Neural progenitor cell (in vitro differentiated cells): Measurements from ENCODE around the gene MAP3K1. TPM values are rescaled to one million over a fixed set of nuclear protein-coding genes. Genes with fewer than 3 reads are reported as not detected.
A peak's percentile ranks its signal among the peaks of the same experiment; 100 is the strongest.
"Not testable (repeated sequence)": the region's sequence is repeated elsewhere in the genome, so short reads cannot be mapped to it uniquely, and the experiment has no call there.

Source experiments
- DNase-seq: peaks from one replicate; pipeline ENCODE4 v3.0.0-alpha.2; 2016; ENCODE audit warnings: low spot score
- H2AFZ ChIP-seq: fragments of 200-600 bp; sonication (generic); replicated peaks from 2 replicates; pipeline ENCODE4 v1.6.1; 2016; ENCODE audit warnings: antibody characterized with exemption
- H3F3A ChIP-seq: fragments of 200-600 bp; sonication (generic); 2 replicates; pipeline ENCODE4 v1.6.1; 2016; ENCODE audit warnings: antibody characterized with exemption, low read depth
- H3K27ac ChIP-seq: fragments of 200-600 bp; sonication (generic); 2 replicates; pipeline ENCODE4 v1.5.1; 2016; ENCODE audit warnings: mild to moderate bottlenecking
- H3K27me3 ChIP-seq: fragments of 200-600 bp; sonication (generic); 2 replicates; pipeline ENCODE4 v1.6.1; 2016; ENCODE audit warnings: mild to moderate bottlenecking, moderate library complexity
- H3K36me3 ChIP-seq: fragments of 200-600 bp; sonication (generic); 2 replicates; pipeline ENCODE4 v1.5.1; 2016
- H3K4me1 ChIP-seq: fragments of 200-600 bp; sonication (generic); 2 replicates; pipeline ENCODE4 v1.6.1; 2016; ENCODE audit warnings: mixed run types
- H3K4me2 ChIP-seq: fragments of 200-600 bp; sonication (generic); 2 replicates; pipeline ENCODE4 v1.6.1; 2016
- H3K4me3 ChIP-seq: fragments of 200-600 bp; sonication (generic); 2 replicates; pipeline ENCODE4 v1.5.1; 2016
- H3K79me2 ChIP-seq: fragments of 200-600 bp; sonication (generic); 2 replicates; pipeline ENCODE4 v1.6.1; 2016; ENCODE audit warnings: low read depth
- H3K9ac ChIP-seq: fragments of 200-600 bp; sonication (generic); 2 replicates; pipeline ENCODE4 v1.6.1; 2016
- H3K9me3 ChIP-seq: fragments of 200-600 bp; sonication (generic); 2 replicates; pipeline ENCODE4 v1.5.1; 2016; ENCODE audit warnings: low read depth
- H4K20me1 ChIP-seq: fragments of 200-600 bp; sonication (generic); 2 replicates; pipeline ENCODE4 v1.6.1; 2016; ENCODE audit warnings: low read depth
- H3K27ac Mint-ChIP-seq: 3 replicates; pipeline ENCODE4 v1.8.0; 2021; ENCODE audit warnings: mixed read lengths
- H3K27me3 Mint-ChIP-seq: 2 replicates; pipeline ENCODE4 v1.8.0; 2022; ENCODE audit warnings: low read depth, mild to moderate bottlenecking, inconsistent platforms, moderate library complexity, mixed read lengths; ENCODE audit not compliant: insufficient read depth
- H3K36me3 Mint-ChIP-seq: 3 replicates; pipeline ENCODE4 v1.8.0; 2021; ENCODE audit warnings: mixed read lengths
- H3K4me1 Mint-ChIP-seq: 3 replicates; pipeline ENCODE4 v1.8.0; 2021; ENCODE audit warnings: mixed read lengths
- H3K4me3 Mint-ChIP-seq: 3 replicates; pipeline ENCODE4 v1.8.0; 2021; ENCODE audit warnings: mild to moderate bottlenecking, moderate library complexity, mixed read lengths
- H3K9me3 Mint-ChIP-seq: 3 replicates; pipeline ENCODE4 v1.8.0; 2020; ENCODE audit warnings: mixed read lengths
- CTCF ChIP-seq: fragments of 200-600 bp; sonication (generic); IDR thresholded peaks from 2 replicates; pipeline ENCODE4 v1.5.1; 2017; ENCODE audit warnings: antibody characterized with exemption, mild to moderate bottlenecking
- EZH2 ChIP-seq: fragments of 200-600 bp; sonication (generic); IDR thresholded peaks from 2 replicates; pipeline ENCODE4 v1.6.1; 2017; ENCODE audit warnings: antibody characterized with exemption, mild to moderate bottlenecking, moderate library complexity
- EZH2phosphoT487 ChIP-seq: fragments of 200-600 bp; sonication (generic); IDR thresholded peaks from 2 replicates; pipeline ENCODE4 v1.6.1; 2017; ENCODE audit warnings: antibody characterized with exemption
- total RNA-seq: library from RNA; depleted of rRNA; stranded (reverse); fragments of >200 nt; gene quantifications from 2 replicates; pipeline ENCODE4 v1.2.3, GENCODE V29; 2015; ENCODE audit warnings: low replicate concordance

MAP3K1 gene
- total RNA-seq, 1 donor from 2014 or later: 22.2 TPM

DNA sequence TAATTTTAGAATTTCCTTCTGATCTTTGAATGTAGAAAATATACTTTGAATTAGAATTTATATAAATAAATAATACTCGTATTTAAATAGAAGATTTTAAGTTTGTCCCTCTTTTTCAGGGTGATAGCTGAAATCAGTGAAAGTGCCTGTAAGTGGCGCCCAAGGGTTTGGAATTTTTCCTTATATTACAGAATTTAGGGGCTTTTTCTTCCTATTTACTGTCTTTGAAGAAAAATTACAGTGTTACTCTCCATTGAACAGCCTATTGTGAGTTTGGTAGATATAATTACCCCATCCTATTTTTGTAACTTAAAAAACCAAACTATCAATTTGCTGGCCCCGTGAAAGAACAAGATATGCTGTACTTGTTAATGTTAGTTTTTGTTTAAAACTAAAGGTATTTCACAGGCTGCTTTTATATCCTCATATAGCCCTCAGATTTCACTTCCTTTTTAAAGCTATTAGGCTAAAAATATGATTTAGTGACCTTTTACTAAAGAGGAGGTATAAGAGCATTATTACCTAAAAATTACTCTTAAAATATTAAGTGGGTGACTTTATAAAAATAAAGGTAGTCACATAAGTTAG, 3.2 kb downstream of the MAP3K1 start:
- peaks cover 19% of the 10 kb centered on the region for H3K4me1 ChIP-seq
- no peak overlapping the region for H3K4me3 Mint-ChIP-seq
- peaks cover 14% of the 10 kb centered on the region for H3K36me3 Mint-ChIP-seq
- H3K79me2 ChIP-seq: peaks cover 73% of the 10 kb centered on the region
- no peak overlapping the region for H3K4me2 ChIP-seq
- no peaks in the 10 kb centered on the region for H3K9me3 ChIP-seq
- H4K20me1 ChIP-seq: peaks cover 65% of the 10 kb centered on the region
- DNase-seq: no peak
- peaks cover 24% of the 10 kb centered on the region for H3K27me3 ChIP-seq
- no peak for TF ChIP-seq EZH2phosphoT487
- peak; percentile 39 for TF ChIP-seq CTCF
- peaks cover 24% of the 10 kb centered on the region for H3F3A ChIP-seq
- no peak overlapping the region for H2AFZ ChIP-seq
- H3K9ac ChIP-seq: no peak overlapping the region
- H3K36me3 ChIP-seq: no peaks in the 10 kb centered on the region
- H3K27ac ChIP-seq: no peak overlapping the region
- H3K27ac Mint-ChIP-seq: no peak overlapping the region
- H3K4me1 Mint-ChIP-seq: peaks cover 24% of the 10 kb centered on the region
- H3K27me3 Mint-ChIP-seq: peaks cover 9% of the 10 kb centered on the region
- no peak overlapping the region for H3K4me3 ChIP-seq
- H3K9me3 Mint-ChIP-seq: no peaks in the 10 kb centered on the region

DNA sequence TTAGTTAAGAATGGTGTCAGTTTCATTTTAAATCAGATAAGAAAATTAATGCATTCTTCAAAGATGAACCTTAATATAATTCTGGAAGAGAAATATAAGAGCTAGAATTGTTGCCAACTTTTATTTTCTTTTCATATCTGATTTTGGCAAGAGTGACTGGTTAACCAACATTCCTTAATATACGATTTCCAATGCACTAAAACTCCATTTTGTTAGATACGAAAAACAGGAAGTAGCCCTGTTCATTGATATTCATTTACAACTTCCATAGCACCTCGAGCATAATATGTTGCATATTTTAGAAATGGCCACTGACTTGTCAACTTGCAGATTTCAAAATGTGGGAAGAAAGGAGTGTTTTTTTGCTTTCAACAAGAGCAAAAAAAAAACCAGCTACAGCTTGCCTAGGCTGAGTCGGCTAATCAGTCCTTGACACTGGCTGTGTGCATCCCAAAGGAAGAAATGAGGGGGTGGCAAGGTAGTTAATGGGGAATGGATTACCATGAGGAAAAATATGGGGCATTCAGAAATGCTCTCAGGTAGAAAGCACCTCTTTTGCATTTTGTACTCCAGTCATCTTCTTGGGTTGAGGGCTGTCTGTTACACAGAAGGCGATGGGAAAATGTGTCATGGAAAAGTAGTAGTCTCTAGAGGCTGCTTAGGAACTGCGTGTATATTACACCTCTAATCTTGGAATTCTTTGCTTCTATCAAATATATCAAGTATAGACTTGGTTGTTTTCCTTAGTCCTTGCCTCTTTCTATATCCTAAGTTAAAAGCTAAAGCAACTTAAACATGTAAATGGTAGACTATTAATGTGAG, 3.9 kb downstream of the MAP3K1 start:
- TF ChIP-seq EZH2phosphoT487 (no peak), CTCF (no peak), EZH2 (no peak)
- H3K36me3 ChIP-seq: no peaks in the 10 kb centered on the region
- H3K4me1 Mint-ChIP-seq: peaks cover 22% of the 10 kb centered on the region
- no peak overlapping the region for H3K4me2 ChIP-seq
- H3K27ac ChIP-seq: no peak overlapping the region
- H3F3A ChIP-seq: peaks cover 17% of the 10 kb centered on the region
- H3K4me1 ChIP-seq: peaks cover 12% of the 10 kb centered on the region
- no peaks in the 10 kb centered on the region for H3K9me3 ChIP-seq
- no peak overlapping the region for H3K9ac ChIP-seq
- peaks cover 6% of the 10 kb centered on the region for H3K27me3 Mint-ChIP-seq
- DNase-seq: no peak
- H3K27me3 ChIP-seq: peaks cover 17% of the 10 kb centered on the region
- no peak overlapping the region for H3K4me3 Mint-ChIP-seq
- peaks cover 72% of the 10 kb centered on the region for H4K20me1 ChIP-seq
- peaks cover 80% of the 10 kb centered on the region for H3K79me2 ChIP-seq
- peaks cover 15% of the 10 kb centered on the region for H3K36me3 Mint-ChIP-seq
- H3K27ac Mint-ChIP-seq: no peak overlapping the region
- no peak overlapping the region for H2AFZ ChIP-seq
- no peaks in the 10 kb centered on the region for H3K9me3 Mint-ChIP-seq
- no peak overlapping the region for H3K4me3 ChIP-seq

GRCh38 chr5:56821868-56822267, 6.5 kb downstream of the MAP3K1 start:
- peaks cover 78% of the 10 kb centered on the region for H4K20me1 ChIP-seq

DNA sequence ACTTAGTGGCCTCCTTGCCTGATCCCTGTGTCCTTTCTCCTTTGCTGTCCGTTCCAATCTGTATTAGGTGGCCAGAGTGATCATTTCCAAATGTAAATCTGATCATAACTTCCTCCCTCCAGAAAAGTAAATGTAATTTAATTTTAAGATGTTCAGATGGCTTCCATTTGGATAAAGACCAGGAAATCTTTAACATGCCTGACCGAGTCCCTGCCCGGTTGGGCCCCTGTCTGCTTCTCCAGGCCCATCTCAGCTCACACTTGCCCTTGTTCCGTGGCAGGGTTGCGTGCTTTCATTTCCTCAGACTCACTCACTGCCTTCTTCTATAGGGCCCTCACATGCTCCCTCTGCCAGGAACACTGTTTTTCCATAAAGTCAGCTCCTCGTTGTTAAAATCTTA, 7.6 kb downstream of the MAP3K1 start:
- Mint-ChIP-seq H3K36me3 (peaks cover 20% of the 10 kb centered on the region), H3K4me1 (peaks cover 12% of the 10 kb centered on the region), H3K27ac (no peak overlapping the region)

More at GRCh38 chr5:56821868-56822267, 6.5 kb downstream of the MAP3K1 start:
- H3K36me3 Mint-ChIP-seq: peaks cover 20% of the 10 kb centered on the region
- not testable (repeated sequence) for DNase-seq, H3K9me3 ChIP-seq, H3K27me3 Mint-ChIP-seq, H3F3A ChIP-seq, H2AFZ ChIP-seq, H3K27ac Mint-ChIP-seq, H3K36me3 ChIP-seq, H3K27ac ChIP-seq, H3K4me3 Mint-ChIP-seq, H3K9ac ChIP-seq, H3K4me2 ChIP-seq, H3K4me3 ChIP-seq, H3K9me3 Mint-ChIP-seq
- H3K79me2 ChIP-seq: peaks cover 92% of the 10 kb centered on the region
- H3K4me1 ChIP-seq: peaks cover 12% of the 10 kb centered on the region
- peaks cover 13% of the 10 kb centered on the region for H3K27me3 ChIP-seq
- H3K4me1 Mint-ChIP-seq: peaks cover 19% of the 10 kb centered on the region

More for the DNA sequence above, 7.6 kb downstream of the MAP3K1 start:
- Histone ChIP-seq H3K4me3 (no peak overlapping the region), H3F3A (no peaks in the 10 kb centered on the region), H3K36me3 (no peaks in the 10 kb centered on the region), H3K9me3 (no peaks in the 10 kb centered on the region), H3K4me1 (peaks cover 4% of the 10 kb centered on the region), H3K27ac (no peak overlapping the region), H3K4me2 (no peak overlapping the region), H3K27me3 (peaks cover 2% of the 10 kb centered on the region), H3K9ac (no peak overlapping the region), H2AFZ (no peak overlapping the region), H4K20me1 (peaks cover 77% of the 10 kb centered on the region), H3K79me2 (peaks cover 92% of the 10 kb centered on the region)
- Mint-ChIP-seq H3K4me3 (no peak overlapping the region), H3K9me3 (no peaks in the 10 kb centered on the region), H3K27me3 (peaks cover 7% of the 10 kb centered on the region)
- TF ChIP-seq EZH2phosphoT487: no peak
- TF ChIP-seq CTCF: no peak
- no peak for TF ChIP-seq EZH2
- no peak for DNase-seq
